Measurements from ENCODE around the gene TRIM66. TPM values are rescaled to one million over a fixed set of nuclear protein-coding genes. Genes with fewer than 3 reads are reported as not detected.

TRIM66 gene
- total RNA-seq, 1 experiment from 2014 or later, result 2.1 TPM

DNA sequence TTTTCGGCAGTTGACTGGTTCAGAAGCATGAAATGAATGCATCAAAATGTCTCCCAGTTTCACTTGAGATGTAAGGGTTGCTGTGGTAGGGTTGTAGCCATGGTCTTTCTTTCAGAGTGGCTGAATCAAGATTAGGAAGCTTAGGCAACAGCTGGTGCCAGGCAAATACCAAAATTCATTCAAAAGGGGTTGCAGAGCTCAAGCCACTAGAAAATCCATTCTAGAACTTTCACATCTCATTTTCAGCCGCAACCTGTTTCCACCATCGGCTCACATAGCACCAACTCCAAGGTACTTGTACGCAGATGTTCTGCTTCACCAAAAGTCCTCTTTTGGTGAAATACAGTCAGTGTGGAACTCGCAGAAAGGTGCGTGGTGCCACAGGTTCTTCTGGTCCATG is 48.0 kb downstream of the TRIM66 start:
- H3K4me3 Mint-ChIP-seq, result no peak overlapping the region
- WGBS (ENCODE audit: extremely low coverage, insufficient read length, low lambda C conversion rate), result no CpG with 5 or more reads among the region's 6 CpGs
- H3K36me3 Mint-ChIP-seq (ENCODE audit: insufficient read depth in 1 of 3, low read depth in 3 of 3), result peaks cover 9 to 15% (median 10%) of the 10 kb centered on the region in 3 experiments; a peak in 6 of 7 replicates

More for the DNA sequence above, 48.0 kb downstream of the TRIM66 start:
- Histone ChIP-seq H3K56ac (ENCODE audit: insufficient read length, low read depth, low read length) (no peak overlapping the region), H4K91ac (ENCODE audit: insufficient read length, low read depth, low read length) (no peak overlapping the region), H2AK5ac (ENCODE audit: insufficient read length, low read length) (no peak overlapping the region), H2BK5ac (ENCODE audit: insufficient read length, low read length) (no peak overlapping the region), H3K4me1 (ENCODE audit: insufficient read depth, low read length) (no peaks in the 10 kb centered on the region), H3K14ac (ENCODE audit: insufficient read depth, low read length) (no peak overlapping the region), H3K79me1 (ENCODE audit: insufficient read depth, low read depth, low read length, poor library complexity, severe bottlenecking) (no peaks in the 10 kb centered on the region), H2BK15ac (ENCODE audit: low read depth, low read length) (no peak overlapping the region), H2BK12ac (ENCODE audit: insufficient read length, low read depth, low read length) (no peak overlapping the region), H3K23me2 (ENCODE audit: insufficient read length, low read depth, low read length, poor library complexity, severe bottlenecking) (no peaks in the 10 kb centered on the region), H4K20me1 (ENCODE audit: control insufficient read depth, insufficient read depth, insufficient read length) (no peaks in the 10 kb centered on the region), H3K18ac (ENCODE audit: insufficient read length, low read depth, low read length) (no peak overlapping the region), H3T11ph (ENCODE audit: low read length) (no peak overlapping the region), H2AFZ (ENCODE audit: low read length) (no peak overlapping the region), H3K27ac (ENCODE audit: insufficient read length, low read depth, low read length) (no peak overlapping the region), H3K4me2 (ENCODE audit: insufficient read depth, insufficient read length, low read length) (no peak overlapping the region), H3K23ac (ENCODE audit: insufficient read length, low read depth, low read length) (no peak overlapping the region), H4K5ac (ENCODE audit: insufficient read length, low read depth, low read length) (no peak overlapping the region), H3K79me2 (ENCODE audit: insufficient read depth, low read length) (no peaks in the 10 kb centered on the region), H4K8ac (replicated peaks; ENCODE audit: insufficient read length, low read depth, low read length) (no peak overlapping the region), H3K27me3 (ENCODE audit: insufficient read depth, low read length) (no peaks in the 10 kb centered on the region), H2BK120ac (ENCODE audit: low read depth, low read length, poor library complexity, severe bottlenecking) (no peak overlapping the region), H3K9me3 (ENCODE audit: control insufficient read depth, low read depth, low read length) (no peaks in the 10 kb centered on the region), H2BK20ac (ENCODE audit: low read depth, low read length, poor library complexity, severe bottlenecking) (no peak overlapping the region), H3K4ac (ENCODE audit: low read depth, low read length) (no peak overlapping the region), H3K9ac (ENCODE audit: extremely low read depth, insufficient read length, low read length) (no peak overlapping the region)
- Mint-ChIP-seq H3K9me3 (peaks cover 0 to 3% of the 10 kb centered on the region in 2 experiments; a peak in 1 of 5 replicates), H3K27ac (no peak overlapping the region), H3K27me3 (ENCODE audit: low read depth) (no peaks in the 10 kb centered on the region; the same call in 1 of the 2 replicates), H3K4me1 (no peaks in the 10 kb centered on the region)
- TF ChIP-seq, protein P1, sequence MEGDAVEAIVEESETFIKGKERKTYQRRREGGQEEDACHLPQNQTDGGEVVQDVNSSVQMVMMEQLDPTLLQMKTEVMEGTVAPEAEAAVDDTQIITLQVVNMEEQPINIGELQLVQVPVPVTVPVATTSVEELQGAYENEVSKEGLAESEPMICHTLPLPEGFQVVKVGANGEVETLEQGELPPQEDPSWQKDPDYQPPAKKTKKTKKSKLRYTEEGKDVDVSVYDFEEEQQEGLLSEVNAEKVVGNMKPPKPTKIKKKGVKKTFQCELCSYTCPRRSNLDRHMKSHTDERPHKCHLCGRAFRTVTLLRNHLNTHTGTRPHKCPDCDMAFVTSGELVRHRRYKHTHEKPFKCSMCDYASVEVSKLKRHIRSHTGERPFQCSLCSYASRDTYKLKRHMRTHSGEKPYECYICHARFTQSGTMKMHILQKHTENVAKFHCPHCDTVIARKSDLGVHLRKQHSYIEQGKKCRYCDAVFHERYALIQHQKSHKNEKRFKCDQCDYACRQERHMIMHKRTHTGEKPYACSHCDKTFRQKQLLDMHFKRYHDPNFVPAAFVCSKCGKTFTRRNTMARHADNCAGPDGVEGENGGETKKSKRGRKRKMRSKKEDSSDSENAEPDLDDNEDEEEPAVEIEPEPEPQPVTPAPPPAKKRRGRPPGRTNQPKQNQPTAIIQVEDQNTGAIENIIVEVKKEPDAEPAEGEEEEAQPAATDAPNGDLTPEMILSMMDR (conservative IDR thresholded peaks at IDR 0.05), result no peak
- no peak for DNase-seq
